Measurements from ENCODE around the gene CNTN4. TPM values are rescaled to one million over a fixed set of nuclear protein-coding genes. Genes with fewer than 3 reads are reported as not detected.

CNTN4 gene
- total RNA-seq, 3 donors from 2014 or later: 6.6 to 16.7 (median 16.7) TPM

GRCh38 chr3:2961576-2961975 is 862.9 kb downstream of the CNTN4 start:
- Histone ChIP-seq H3K9me3 (no peaks in the 10 kb centered on the region), H3K27me3 (no peaks in the 10 kb centered on the region), H3K36me3 (no peaks in the 10 kb centered on the region), H3K4me3 (no peak overlapping the region), H3K27ac (no peak overlapping the region), H3K4me1 (no peaks in the 10 kb centered on the region)
- intact Hi-C loops (cut with DNase I; ENCODE audit: low total_unique reads): no loop called here
- no peak for DNase-seq (ENCODE audit: low spot score in 2 of 2)
- TF ChIP-seq POLR2A (IDR thresholded peaks at IDR 0.05) (no peak), CTCF (IDR thresholded peaks at IDR 0.05) (no peak), POLR2AphosphoS5 (IDR thresholded peaks at IDR 0.05) (no peak)

- no peaks in the 10 kb centered on the region for H3K9me3 ChIP-seq
- no peak overlapping the region for H3K27ac ChIP-seq
- DNase-seq (ENCODE audit: low spot score in 2 of 2): no peak
- H3K4me1 ChIP-seq: no peaks in the 10 kb centered on the region
- TF ChIP-seq POLR2AphosphoS5 (IDR thresholded peaks at IDR 0.05) (no peak), POLR2A (IDR thresholded peaks at IDR 0.05) (no peak), CTCF (IDR thresholded peaks at IDR 0.05) (no peak)
- H3K27me3 ChIP-seq: no peaks in the 10 kb centered on the region
- intact Hi-C loops (cut with DNase I; ENCODE audit: low total_unique reads): no loop called here
- no peak overlapping the region for H3K4me3 ChIP-seq
- no peaks in the 10 kb centered on the region for H3K36me3 ChIP-seq
Observed at GRCh38 chr3:2967871-2968270, 869.2 kb downstream of the CNTN4 start.

- H3K4me3 ChIP-seq: no peak overlapping the region
Observed at GRCh38 chr3:2968475-2968874, 869.8 kb downstream of the CNTN4 start.

GRCh38 chr3:2976212-2976611 is 877.5 kb downstream of the CNTN4 start:
- Histone ChIP-seq H3K4me1 (no peaks in the 10 kb centered on the region), H3K9me3 (no peaks in the 10 kb centered on the region), H3K4me3 (no peak overlapping the region), H3K27me3 (no peaks in the 10 kb centered on the region), H3K36me3 (no peaks in the 10 kb centered on the region), H3K27ac (no peak overlapping the region)
- TF ChIP-seq POLR2A (IDR thresholded peaks at IDR 0.05): no peak
- TF ChIP-seq CTCF (IDR thresholded peaks at IDR 0.05): no peak
- no peak for TF ChIP-seq POLR2AphosphoS5 (IDR thresholded peaks at IDR 0.05)
- DNase-seq (ENCODE audit: low spot score in 2 of 2): no peak
- intact Hi-C loops (cut with DNase I; ENCODE audit: low total_unique reads): no loop called here

More at GRCh38 chr3:2968475-2968874, 869.8 kb downstream of the CNTN4 start:
- H3K27me3 ChIP-seq: no peaks in the 10 kb centered on the region
- no peaks in the 10 kb centered on the region for H3K9me3 ChIP-seq
- TF ChIP-seq POLR2A (IDR thresholded peaks at IDR 0.05) (no peak), POLR2AphosphoS5 (IDR thresholded peaks at IDR 0.05) (no peak), CTCF (IDR thresholded peaks at IDR 0.05) (no peak)
- H3K36me3 ChIP-seq: no peaks in the 10 kb centered on the region
- no peak for DNase-seq (ENCODE audit: low spot score in 2 of 2)
- H3K27ac ChIP-seq: no peak overlapping the region
- intact Hi-C loops (cut with DNase I; ENCODE audit: low total_unique reads): no loop called here
- H3K4me1 ChIP-seq: no peaks in the 10 kb centered on the region

GRCh38 chr3:2976796-2977195 is 878.1 kb downstream of the CNTN4 start:
- no peak for DNase-seq (ENCODE audit: low spot score in 2 of 2)
- Histone ChIP-seq H3K4me1 (no peaks in the 10 kb centered on the region), H3K27me3 (no peaks in the 10 kb centered on the region), H3K36me3 (no peaks in the 10 kb centered on the region), H3K9me3 (no peaks in the 10 kb centered on the region), H3K27ac (no peak overlapping the region), H3K4me3 (no peak overlapping the region)
- TF ChIP-seq POLR2A (IDR thresholded peaks at IDR 0.05): no peak
- no peak for TF ChIP-seq POLR2AphosphoS5 (IDR thresholded peaks at IDR 0.05)
- no peak for TF ChIP-seq CTCF (IDR thresholded peaks at IDR 0.05)
- intact Hi-C loops (cut with DNase I; ENCODE audit: low total_unique reads): no loop called here

All from breast epithelium (tissue), 4 donors.